DMS53 treated with DMSO at 0.1 percent for 48 hours (cell line): Measurements from ENCODE around the gene AMZ1.
A peak's percentile ranks its signal among the peaks of the same experiment; 100 is the strongest.
"Not testable (repeated sequence)": the region's sequence is repeated elsewhere in the genome, so short reads cannot be mapped to it uniquely, and the experiment has no call there.

Source experiments
- DNase-seq: peaks from one replicate; lab custom pipeline; 2025; ENCODE audit not compliant: unreplicated experiment; lab: John Stamatoyannopoulos, UW

AMZ1 gene

DNA sequence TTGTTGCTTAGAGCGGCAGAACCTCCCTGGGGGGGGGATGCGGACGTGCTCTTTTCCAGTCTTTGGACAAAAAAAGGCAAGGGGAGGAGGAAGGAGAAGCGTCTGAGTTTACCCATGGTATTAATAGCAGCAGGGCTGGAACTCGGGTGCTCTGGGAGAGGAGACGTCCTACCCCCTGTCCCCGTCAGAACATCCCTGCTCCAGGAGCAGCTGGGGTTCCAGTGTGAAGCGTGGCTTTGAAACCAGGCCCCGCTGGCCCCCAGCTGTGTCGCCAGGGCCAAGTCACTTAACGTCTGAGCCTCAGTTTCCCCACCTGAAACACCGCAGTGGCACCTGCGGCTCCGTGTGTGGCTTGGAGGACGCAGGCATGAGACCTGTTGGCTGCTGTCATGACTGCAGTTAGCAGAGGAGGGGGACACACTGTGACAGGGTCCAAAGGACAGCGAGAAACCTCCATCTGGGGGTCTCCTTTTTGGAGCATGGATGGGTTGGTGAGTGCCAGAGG lies 1.4 kb downstream of the AMZ1 start:
- no peak for DNase-seq

DNA sequence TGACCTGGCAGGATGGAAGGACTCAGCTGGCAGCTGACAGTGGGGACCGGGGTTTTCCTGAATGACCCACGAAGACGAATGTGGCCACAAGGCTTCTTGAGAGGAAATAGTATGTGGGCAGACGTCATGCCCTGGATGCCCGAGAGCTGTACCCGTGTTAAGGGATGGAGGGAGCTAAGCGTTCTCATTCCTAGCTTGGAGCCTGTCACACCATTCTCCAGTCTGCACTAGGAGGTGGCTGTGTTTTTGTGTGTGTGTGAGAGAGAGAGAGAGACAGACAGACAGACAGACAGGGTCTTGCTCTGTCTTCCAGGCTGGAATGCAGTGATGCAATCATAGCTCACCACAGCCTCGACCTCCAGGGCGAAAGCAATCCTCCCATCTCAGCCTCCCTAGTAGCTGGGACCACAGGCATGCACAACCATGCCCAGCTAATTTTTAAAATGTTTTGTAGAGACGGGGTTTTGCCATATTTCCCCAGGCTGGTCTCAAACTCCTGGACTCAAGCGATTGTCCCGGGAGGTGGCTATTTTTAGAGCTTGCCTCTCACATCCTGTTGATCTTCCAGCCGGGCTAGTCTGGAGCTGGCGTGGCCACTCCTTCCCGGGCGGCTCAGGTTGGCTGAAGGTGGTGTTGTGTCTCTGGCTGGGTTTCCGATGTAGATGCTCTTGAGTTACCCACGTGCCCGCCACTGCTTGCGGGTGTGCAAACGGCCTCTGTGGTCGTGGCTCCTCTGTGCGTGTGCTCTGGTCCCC lies 2.1 kb downstream of the AMZ1 start:
- no peak for DNase-seq

DNA sequence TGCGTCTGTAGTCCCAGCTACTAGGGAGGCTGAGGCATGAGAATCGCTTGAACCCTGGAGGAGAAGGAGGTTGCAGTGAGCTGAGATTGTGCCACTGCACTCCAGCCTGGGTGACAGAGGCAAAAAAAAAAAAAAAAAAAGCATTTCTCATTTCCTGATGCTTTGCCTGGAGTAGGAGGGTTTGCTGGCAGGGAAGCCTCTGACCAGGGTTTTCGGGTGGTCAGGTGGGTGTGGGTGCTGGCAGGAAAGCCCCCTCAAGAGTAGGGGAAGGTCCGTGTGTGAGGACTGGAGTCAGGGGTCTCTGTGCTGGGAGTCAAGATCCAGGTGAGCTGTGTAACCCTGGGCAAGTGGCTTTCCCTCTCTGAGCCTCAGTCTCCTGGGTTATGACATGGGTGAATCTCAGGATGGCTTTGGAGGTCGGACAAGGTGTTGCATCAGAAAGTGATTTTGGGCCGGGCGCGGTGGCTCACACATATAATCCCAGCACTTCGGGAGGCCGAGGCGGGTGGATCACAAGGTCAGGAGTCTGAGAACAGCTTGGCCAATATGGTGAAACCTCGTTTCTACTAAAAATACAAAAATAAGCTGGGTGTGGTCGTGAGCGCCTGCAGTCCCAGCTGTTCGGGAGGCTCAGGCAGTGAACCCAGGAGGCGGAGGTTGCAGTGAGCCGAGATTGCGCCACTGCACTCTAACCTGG lies 3.2 kb downstream of the AMZ1 start:
- DNase-seq, result no peak

DNA sequence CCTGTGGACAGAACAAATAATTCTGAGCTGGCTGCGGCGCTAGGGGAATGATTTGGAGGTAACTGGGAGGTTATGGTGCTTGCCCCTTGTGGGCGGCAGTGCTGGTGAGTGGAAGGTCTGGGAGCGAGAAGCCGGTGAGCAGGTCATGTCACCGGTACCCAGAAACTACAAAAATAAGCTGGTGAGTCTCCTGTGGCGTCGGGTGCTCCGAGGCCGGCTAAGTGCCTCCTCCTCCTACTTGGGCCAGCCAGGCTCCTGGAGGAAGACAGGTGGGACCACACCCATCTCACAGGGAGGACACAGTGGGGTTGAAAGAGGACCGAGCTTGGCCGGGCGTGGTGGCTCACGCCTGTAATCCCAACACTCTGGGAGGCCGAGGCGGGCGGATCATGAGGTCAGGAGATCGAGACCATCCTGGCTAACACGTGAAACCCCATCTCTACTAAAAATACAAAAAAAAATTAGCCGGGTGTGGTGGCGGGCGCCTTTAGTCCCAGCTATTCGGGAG lies 4.0 kb downstream of the AMZ1 start:
- not testable (repeated sequence) for DNase-seq

DNA sequence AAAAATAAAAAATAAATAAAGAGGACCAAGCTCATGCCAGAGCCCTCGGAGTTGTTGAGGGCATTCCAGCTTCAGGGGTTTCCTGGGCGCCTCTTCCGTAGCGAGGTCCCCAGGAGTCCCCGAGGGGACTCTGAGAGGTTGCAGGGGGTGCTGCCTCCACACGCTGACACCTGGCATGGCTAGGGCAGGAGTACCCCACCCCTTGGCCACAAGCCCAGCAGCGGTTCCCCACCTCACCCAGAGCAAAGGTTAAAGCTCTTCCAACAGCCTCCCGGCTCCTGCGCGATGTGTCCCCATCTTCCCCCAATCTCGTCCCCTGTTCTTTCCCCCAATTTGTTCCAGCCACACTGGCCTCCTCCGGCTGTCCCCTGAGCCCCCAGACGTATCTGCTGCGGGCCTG lies 4.5 kb downstream of the AMZ1 start:
- no peak for DNase-seq

DNA sequence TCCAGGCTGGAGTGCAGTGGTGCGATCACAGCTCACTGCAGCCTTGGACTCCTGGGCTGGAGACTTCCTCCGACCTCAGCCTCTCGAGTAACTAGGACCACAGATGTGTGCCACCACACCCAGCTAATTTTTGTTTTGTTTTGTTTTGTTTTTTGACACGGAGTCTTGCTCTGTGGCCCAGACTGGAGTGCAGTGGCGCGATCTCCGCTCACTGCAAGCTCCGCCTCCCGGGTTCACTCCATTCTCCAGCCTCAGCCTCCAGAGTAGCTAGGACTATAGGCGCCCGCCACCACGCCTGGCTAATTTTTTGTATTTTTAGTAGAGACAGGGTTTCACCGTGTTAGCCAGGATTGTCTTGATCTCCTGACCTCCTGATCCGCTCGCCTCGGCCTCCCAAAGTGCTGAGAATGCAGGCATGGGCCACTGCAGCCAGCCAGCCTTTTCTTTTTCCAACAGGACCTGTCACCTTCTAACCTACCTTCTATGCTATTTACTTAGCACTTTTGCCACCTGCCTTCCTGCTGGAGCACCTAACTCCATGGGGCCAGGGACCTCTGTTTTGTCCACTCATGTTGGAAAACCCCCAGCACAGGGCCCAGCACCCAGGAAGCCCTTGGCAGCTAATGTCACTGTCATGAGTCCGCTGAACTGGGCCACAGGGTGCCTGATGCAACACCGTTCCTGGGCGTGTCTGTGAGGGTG lies 5.6 kb downstream of the AMZ1 start:
- DNase-seq, result peak; percentile 76

DNA sequence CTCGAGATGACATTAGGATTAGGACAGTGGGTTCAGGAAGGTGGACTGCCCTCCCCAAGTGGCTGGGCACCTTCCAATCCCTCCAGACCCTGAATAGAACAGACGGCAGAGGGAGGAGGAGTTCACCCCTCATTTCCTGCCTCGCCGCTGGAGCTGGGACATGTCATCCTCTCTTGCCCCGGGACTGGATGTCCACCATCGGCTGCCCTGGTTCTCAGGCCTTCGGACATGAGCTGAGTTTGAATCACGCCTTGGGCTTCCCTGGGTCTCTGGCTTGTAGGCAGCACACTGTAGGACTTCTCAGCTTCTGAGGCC lies 6.1 kb downstream of the AMZ1 start:
- DNase-seq, result peak; percentile 57

DNA sequence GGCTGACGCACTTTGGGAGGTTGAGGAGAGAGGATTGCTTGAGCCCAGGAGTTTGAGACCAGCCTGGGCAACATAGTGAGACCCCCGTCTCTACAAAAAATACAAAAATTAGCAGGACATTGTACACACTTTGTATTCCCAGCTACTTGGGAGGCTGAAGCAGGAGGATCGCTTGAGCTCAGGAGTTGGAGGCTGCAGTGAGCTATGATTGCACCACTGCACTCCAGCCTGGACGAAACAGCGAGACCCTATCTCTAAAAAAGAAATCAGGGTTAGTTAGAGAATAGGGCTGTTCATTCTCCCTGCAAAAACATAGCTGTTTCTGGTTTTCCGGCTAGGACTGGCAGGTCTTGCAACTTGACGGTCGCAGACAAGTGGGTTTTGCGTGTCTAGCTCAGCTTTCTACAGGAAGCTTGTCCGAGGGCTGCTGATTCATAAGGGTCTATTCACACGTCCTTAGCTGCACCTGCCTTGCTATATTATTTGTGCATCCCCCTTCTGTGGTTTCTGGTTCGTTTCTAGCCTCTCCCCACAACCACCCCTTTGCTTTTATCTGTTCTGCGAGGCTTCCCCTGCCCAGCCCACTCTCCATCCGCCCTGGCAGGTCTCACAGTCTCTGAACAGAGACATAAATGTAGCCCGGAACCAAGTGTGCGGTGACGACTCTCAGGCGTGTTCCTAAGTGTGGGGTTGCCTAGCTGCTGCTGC lies 10.7 kb downstream of the AMZ1 start:
- DNase-seq, result no peak

DNA sequence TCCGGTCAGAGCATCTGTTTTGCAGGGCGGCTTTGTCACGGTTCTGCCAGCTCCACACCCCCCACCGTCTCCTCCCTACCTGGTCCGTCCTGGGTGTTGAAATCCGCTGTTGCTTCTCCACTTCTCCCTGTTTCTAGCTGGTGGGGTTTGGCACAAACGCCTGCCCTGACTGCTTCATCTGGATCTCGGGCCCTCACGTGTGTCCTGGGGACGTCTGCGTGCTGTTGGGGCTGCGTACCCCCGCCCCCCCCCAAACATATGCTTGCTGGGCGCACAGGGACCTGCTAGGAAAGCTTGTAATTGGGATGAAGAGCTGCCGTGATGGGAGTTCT lies 11.3 kb downstream of the AMZ1 start:
- DNase-seq, result no peak

DNA sequence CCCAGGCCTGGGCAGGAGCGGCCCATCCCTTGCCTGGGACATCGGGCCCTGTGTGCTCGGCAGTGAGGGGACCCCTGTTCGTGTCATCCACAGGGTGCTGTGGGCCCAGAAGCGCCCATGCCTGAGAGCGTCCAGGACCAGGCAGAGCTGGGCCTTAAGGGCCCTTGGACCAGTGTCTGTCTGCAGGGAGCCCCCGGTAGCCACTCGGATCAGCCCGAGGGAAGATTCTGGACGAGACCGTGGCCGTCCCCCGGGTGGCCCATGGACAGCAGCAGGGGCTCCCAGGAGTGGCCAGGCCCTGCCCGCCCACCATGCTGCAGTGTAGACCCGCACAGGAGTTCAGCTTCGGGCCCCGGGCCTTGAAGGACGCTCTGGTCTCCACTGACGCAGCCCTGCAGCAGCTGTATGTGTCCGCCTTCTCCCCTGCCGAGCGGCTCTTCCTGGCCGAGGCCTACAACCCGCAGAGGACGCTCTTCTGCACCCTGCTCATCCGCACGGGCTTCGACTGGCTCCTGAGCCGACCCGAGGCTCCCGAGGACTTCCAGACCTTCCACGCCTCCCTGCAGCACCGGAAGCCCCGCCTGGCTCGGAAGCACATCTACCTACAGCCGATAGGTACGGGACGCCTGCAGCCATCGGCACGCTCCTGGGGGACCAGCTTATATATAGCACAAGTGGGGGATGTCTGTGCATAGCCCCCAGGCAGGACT lies 12.3 kb downstream of the AMZ1 start:
- no peak for DNase-seq

DNA sequence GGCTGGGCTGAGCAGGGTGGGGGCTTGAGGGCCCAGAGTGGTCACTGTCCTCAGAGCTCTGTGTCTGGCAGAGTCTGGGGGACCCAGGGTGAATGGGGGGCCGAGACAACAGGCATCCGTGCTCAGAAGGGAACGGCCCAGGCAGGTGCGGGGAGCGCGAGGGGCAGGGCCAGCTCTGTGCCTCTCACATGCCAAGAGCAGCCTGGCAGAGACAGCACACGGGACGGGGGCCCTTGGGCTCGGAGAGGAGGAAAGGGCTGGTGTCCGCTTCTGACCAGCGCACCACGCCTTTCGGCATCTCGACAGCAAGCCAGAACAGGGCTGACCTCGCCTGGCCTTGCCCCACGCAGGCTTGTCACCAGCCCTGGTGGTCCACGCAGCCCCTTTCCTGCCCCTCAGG lies 13.4 kb downstream of the AMZ1 start:
- no peak for DNase-seq

DNA sequence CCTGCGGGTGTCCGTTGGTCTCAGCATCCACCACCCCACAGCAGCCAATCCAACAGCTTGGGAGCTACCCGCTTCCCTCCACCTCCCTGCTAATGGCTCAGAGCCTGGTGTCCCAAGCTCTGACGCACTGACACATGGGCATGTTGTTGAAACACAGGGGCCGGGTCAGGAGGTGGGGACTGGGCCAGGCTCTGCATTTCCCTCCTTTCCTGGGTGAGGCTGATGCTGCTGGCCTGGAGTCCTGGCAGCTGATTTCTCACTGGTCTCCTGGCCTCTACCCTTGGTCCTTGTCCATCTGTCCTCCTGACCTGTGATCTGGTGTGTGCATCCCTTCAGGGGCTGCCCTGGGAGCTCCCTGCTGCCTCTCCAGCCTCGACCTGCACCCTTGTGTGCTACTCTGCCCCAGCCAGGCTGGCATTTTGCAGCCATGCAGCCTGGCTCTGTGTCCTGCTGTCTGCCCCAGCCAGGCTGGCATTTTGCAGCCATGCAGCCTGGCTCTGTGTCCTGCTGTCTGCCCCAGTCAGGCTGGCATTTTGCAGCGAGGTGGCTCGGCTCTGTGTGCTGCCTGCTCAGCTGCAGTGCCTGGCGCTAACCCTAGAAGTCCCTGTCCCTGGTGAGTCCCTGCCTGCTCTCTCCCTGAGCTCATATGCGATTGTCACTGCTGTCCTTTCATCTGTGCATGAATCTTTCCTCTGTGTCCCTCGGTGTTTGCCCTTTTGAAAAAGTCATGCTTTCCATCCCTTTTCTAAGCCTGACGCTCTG lies 14.0 kb downstream of the AMZ1 start:
- DNase-seq, result no peak

DNA sequence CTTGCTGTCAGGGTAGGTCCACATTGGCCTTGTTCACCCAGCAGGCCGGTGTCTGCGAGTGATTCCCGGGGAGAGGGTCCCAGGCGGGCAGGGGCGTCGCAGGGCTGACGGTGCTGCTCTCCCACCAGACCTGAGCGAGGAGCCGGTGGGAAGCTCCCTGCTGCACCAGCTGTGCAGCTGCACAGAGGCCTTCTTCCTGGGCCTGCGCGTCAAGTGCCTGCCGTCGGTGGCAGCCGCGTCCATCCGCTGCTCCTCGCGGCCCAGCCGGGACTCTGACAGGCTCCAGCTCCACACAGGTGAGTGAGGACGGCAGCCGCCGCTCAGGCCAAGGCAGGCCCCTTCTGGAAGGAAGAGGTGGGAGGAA lies 14.6 kb downstream of the AMZ1 start:
- DNase-seq, result no peak

DNA sequence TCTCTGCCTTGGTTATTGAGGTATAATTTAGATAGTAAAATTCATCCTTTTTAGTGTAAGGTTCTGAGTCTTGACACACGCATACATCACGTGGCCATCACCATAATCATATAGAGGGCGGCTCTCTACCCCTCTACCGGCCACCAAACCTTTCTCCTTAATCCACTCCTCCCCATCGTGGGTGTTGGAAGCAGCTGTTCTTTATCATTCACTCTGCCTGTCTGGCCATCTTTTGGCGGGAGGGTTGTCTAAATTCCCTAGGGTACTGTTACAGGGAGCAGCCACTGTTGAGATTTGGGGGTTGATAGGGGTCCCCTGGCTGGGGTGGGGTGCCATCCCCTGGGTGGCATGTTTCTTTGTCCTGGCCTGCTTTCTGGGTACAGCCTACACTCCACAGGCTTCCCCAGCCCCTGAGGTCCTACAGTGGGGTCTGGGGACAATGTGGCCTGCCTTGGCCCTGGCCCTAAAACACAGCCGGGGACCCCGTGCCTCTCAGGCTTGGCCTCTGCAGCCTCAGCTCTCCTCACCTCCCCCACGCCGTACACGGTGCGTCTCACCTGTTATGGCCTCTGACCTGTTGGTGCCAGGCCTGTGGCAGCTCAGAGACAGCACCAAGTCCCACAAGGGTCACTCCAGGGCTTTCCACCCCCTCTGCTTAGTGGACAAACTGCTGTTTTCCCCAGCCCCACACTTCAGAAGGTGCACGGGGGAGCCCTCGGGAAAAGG lies 17.5 kb downstream of the AMZ1 start:
- no peak for DNase-seq

DNA sequence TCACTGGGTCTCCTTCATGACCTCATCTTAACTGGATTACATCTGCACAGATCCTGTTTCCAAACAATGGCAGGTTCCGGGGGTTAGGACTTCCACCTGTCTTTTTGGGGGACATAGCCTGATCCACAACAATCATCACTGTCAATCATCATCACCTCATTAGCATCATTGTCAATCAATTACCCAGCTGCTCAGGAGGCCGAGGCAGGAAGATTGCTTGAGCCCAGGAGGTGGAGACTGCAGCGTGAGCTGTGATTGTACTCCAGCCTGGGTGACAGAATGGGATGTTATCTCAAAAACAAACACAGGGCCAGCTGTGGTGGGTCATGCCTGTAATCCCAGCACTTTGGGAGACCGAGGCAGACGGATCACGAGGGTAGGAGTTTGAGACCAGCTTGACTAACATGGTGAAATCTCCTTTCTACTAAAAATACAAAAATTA lies 18.7 kb downstream of the AMZ1 start:
- DNase-seq, result no peak

DNA sequence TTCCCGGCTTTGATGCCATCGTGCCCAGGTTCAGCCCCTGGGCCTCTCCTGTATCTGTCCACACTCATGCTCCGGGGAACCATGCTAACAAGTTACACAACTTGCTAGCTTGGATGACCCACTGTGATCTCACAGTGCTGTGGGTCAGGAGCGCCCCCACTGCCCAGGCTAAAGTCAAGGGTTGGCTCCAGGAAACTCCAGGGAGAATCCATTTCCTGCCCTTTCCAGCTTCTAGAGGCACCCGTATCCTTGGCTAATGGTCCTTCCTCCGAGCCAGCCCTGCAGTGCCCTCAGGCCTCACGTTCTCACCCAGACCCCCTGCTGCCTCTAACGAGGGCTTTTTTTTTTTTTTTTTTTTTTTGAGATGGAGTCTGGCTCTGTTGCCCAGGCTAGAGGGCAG lies 19.5 kb downstream of the AMZ1 start:
- no peak for DNase-seq

DNA sequence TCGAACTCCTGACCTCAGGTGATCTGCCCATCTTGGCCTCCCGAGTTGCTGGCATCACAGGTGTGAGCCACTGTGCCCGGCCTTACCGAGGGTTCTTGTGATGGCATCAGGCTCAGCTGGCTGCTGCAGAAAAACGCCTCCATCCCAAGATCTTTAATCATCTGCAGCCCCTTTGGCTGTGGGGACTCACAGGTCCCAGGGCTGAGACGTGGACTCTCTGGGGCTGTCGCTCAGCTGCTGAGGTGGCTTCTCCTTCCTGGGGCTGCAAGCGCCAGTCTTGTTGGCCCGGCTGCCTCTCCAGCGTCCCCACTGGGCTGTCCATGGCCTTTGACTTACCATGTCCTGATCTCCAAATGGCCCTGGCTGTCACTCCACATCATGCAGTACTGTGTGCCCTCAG lies 20.0 kb downstream of the AMZ1 start:
- DNase-seq, result no peak

DNA sequence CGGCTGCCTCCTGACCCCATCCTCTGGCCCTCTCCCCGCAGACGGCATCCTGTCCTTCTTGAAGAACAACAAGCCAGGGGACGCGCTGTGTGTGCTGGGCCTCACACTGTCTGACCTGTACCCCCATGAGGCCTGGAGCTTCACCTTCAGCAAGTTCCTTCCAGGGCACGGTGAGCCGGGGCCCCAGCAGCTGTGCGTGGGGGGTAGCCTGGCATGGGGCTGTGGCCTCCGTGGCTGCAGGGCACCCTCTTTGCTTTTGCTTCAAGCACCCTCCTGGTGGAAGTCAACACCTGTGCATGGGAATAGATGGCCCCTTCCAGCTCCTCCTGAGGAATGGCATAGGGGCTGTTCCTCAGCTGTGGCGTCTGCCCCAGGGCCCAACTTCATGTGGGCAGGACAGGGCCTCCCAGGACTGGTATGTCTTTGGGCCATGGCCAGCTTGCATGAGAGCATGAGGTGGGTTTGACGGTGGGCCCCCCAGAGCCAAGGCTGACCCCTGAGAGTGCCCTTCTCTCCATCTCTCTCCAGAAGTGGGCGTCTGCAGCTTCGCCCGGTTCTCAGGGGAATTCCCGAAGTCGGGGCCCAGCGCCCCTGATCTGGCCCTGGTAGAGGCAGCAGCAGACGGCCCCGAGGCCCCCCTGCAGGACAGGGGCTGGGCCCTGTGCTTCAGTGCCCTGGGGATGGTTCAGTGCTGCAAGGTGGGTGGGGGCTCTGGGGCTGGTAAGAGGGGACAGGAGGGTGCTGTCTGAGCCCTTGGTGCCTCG lies 20.7 kb downstream of the AMZ1 start:
- DNase-seq, result no peak
